Astrocyte (in vitro differentiated cells and primary cell): ENCODE measurements around the gene IRS1. TPM values are rescaled to one million over a fixed set of nuclear protein-coding genes. Genes with fewer than 3 reads are reported as not detected.

ENCODE experiments used
- DNase-seq: peaks from one replicate; pipeline ENCODE4 v3.0.0-alpha.2; 2010; ENCODE audit warnings: low read depth
- FAIRE-seq: peaks from 2 replicates; lab custom pipeline; 2011; peaks lifted over from hg19 to GRCh38; lab: Jason Lieb, UNC
- H2AFZ ChIP-seq: 2 replicates; pipeline ENCODE4 v1.6.0; 2012; ENCODE audit warnings: low read depth, low read length, inconsistent platforms
- H3K27ac ChIP-seq: 2 replicates; pipeline ENCODE4 v1.5.1; 2011; ENCODE audit warnings: low read depth, low read length, inconsistent platforms
- H3K27me3 ChIP-seq: 2 replicates; pipeline ENCODE4 v1.6.0; 2011; ENCODE audit warnings: low read length, inconsistent platforms; ENCODE audit not compliant: insufficient read depth
- H3K36me3 ChIP-seq: 2 replicates; pipeline ENCODE4 v1.5.1; 2011; ENCODE audit warnings: low read length, inconsistent platforms; ENCODE audit not compliant: insufficient read depth
- H3K4me1 ChIP-seq: 2 replicates; pipeline ENCODE4 v1.5.1; 2011; ENCODE audit warnings: low read length, inconsistent platforms; ENCODE audit not compliant: insufficient read depth
- H3K4me2 ChIP-seq: 2 replicates; pipeline ENCODE4 v1.6.0; 2012; ENCODE audit warnings: low read length, inconsistent platforms
- H3K4me3 ChIP-seq: 2 replicates; pipeline ENCODE4 v1.5.1; 2011; ENCODE audit warnings: low read depth, mild to moderate bottlenecking, low read length, inconsistent platforms; ENCODE audit not compliant: insufficient read depth
- H3K79me2 ChIP-seq: 2 replicates; pipeline ENCODE4 v1.6.0; 2012; ENCODE audit warnings: mild to moderate bottlenecking, low read length, inconsistent platforms; ENCODE audit not compliant: insufficient read depth
- H3K9ac ChIP-seq: 2 replicates; pipeline ENCODE4 v1.6.0; 2012; ENCODE audit warnings: mild to moderate bottlenecking, low read length, inconsistent platforms
- H3K9me3 ChIP-seq: 2 replicates; pipeline ENCODE4 v1.5.1; 2012; ENCODE audit warnings: low read depth, mild to moderate bottlenecking, low read length, inconsistent platforms; ENCODE audit not compliant: insufficient read depth
- H4K20me1 ChIP-seq: 2 replicates; pipeline ENCODE4 v1.6.0; 2012; ENCODE audit warnings: low read length, inconsistent platforms; ENCODE audit not compliant: insufficient read depth
- H3K27ac Mint-ChIP-seq: one replicate; pipeline ENCODE4 v1.8.0; 2021; ENCODE audit warnings: mild to moderate bottlenecking, mixed read lengths; ENCODE audit not compliant: unreplicated experiment
- H3K27me3 Mint-ChIP-seq: one replicate; pipeline ENCODE4 v1.8.0; 2021; ENCODE audit warnings: low read depth, mixed read lengths; ENCODE audit not compliant: unreplicated experiment
- H3K36me3 Mint-ChIP-seq: one replicate; pipeline ENCODE4 v1.8.0; 2021; ENCODE audit warnings: low read depth, mixed read lengths; ENCODE audit not compliant: unreplicated experiment
- H3K4me1 Mint-ChIP-seq: one replicate; pipeline ENCODE4 v1.8.0; 2021; ENCODE audit warnings: low read depth, mixed read lengths; ENCODE audit not compliant: unreplicated experiment
- H3K4me3 Mint-ChIP-seq: one replicate; pipeline ENCODE4 v1.8.0; 2021; ENCODE audit warnings: mild to moderate bottlenecking, moderate library complexity, mixed read lengths; ENCODE audit not compliant: unreplicated experiment
- H3K9me3 Mint-ChIP-seq: one replicate; pipeline ENCODE4 v1.8.0; 2021; ENCODE audit warnings: mild to moderate bottlenecking, mixed read lengths; ENCODE audit not compliant: unreplicated experiment
- EZH2 ChIP-seq: IDR thresholded peaks from 2 replicates; pipeline ENCODE4 v1.6.1; 2012; ENCODE audit warnings: mild to moderate bottlenecking, low read length, inconsistent platforms; ENCODE audit not compliant: insufficient read depth
- total RNA-seq: library from RNA; stranded (reverse); gene quantifications from 2 replicates; pipeline ENCODE4 v1.2.1, GENCODE V29; 2021
- TF ChIP-seq, protein P1 (sequence below): IDR thresholded peaks from 2 replicates; pipeline ENCODE4 v1.5.1; 2011; ENCODE audit warnings: low read depth, mild to moderate bottlenecking, inconsistent platforms, low read length, moderate library complexity; ENCODE audit not compliant: insufficient read depth

The IRS1 gene
- total RNA-seq, 1 donor from 2014 or later, result 45.0 TPM

DNA sequence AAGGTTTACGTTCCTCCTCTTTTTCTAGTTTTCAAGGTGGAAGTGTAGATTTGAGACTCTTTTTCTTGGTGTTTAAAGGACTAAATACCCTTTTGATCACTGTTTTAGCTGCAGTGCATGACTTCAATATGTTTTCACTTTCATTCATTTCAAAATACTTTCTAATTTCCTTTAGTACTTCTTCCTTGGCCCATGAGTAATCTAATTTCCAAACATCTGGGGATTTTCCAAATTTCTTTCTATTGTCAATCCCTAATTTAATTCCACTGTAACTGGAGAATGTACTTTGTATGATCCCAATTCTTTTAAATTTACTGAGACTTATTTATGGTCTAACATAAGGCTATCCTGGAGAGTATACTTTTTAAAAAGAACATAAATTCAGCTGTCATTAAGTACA lies 32.4 kb upstream of the IRS1 start:
- no peaks in the 10 kb centered on the region for H3K9me3 Mint-ChIP-seq
- Histone ChIP-seq H3K27me3 (no peaks in the 10 kb centered on the region), H3K9me3 (no peaks in the 10 kb centered on the region), H4K20me1 (no peaks in the 10 kb centered on the region), H3K27ac (no peak overlapping the region), H3K4me2 (no peak overlapping the region), H3K4me3 (no peak overlapping the region), H2AFZ (no peak overlapping the region), H3K4me1 (peaks cover 9% of the 10 kb centered on the region), H3K79me2 (no peaks in the 10 kb centered on the region), H3K36me3 (no peaks in the 10 kb centered on the region), H3K9ac (no peak overlapping the region)
- H3K4me3 Mint-ChIP-seq, result no peak overlapping the region
- TF ChIP-seq, protein P1, sequence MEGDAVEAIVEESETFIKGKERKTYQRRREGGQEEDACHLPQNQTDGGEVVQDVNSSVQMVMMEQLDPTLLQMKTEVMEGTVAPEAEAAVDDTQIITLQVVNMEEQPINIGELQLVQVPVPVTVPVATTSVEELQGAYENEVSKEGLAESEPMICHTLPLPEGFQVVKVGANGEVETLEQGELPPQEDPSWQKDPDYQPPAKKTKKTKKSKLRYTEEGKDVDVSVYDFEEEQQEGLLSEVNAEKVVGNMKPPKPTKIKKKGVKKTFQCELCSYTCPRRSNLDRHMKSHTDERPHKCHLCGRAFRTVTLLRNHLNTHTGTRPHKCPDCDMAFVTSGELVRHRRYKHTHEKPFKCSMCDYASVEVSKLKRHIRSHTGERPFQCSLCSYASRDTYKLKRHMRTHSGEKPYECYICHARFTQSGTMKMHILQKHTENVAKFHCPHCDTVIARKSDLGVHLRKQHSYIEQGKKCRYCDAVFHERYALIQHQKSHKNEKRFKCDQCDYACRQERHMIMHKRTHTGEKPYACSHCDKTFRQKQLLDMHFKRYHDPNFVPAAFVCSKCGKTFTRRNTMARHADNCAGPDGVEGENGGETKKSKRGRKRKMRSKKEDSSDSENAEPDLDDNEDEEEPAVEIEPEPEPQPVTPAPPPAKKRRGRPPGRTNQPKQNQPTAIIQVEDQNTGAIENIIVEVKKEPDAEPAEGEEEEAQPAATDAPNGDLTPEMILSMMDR, result no peak
- TF ChIP-seq EZH2, result no peak
- no peak overlapping the region for H3K27ac Mint-ChIP-seq
- H3K36me3 Mint-ChIP-seq, result no peaks in the 10 kb centered on the region
- peaks cover 2% of the 10 kb centered on the region for H3K4me1 Mint-ChIP-seq
- no peak for FAIRE-seq
- no peaks in the 10 kb centered on the region for H3K27me3 Mint-ChIP-seq
- no peak for DNase-seq

DNA sequence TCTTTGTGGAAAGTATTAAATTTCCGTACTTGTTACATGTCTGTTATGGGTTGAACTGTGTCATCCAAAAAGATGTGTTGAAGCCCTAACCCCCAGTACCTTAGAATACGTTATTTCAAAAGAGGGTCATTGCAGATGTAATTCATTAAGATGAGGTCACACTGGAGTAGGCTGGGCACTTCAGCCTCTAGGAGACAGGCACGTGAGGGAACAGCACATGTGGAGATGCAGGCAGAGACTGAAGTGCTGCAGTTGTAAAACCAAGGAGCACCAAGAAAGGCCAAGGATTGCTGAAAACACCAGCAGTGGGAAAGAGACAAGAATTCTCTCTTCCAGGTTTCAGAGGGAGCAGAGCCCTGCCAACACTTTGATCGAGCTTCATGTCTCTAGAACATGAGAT lies 31.6 kb upstream of the IRS1 start:
- H3K4me1 Mint-ChIP-seq, result no peaks in the 10 kb centered on the region
- no peaks in the 10 kb centered on the region for H3K36me3 ChIP-seq
- H3K27me3 Mint-ChIP-seq, result no peaks in the 10 kb centered on the region

More for the DNA sequence above, 31.6 kb upstream of the IRS1 start:
- H3K9me3 Mint-ChIP-seq, result no peaks in the 10 kb centered on the region
- H3K9me3 ChIP-seq, result no peaks in the 10 kb centered on the region
- H3K36me3 Mint-ChIP-seq, result no peaks in the 10 kb centered on the region
- no peak overlapping the region for H2AFZ ChIP-seq
- H3K4me1 ChIP-seq, result peaks cover 5% of the 10 kb centered on the region
- H3K27me3 ChIP-seq, result no peaks in the 10 kb centered on the region
- H4K20me1 ChIP-seq, result no peaks in the 10 kb centered on the region
- no peak overlapping the region for H3K27ac Mint-ChIP-seq
- H3K79me2 ChIP-seq, result no peaks in the 10 kb centered on the region
- no peak overlapping the region for H3K4me3 ChIP-seq
- no peak overlapping the region for H3K4me3 Mint-ChIP-seq
- DNase-seq (no peak), FAIRE-seq (no peak)
- H3K4me2 ChIP-seq, result no peak overlapping the region
- H3K27ac ChIP-seq, result no peak overlapping the region
- TF ChIP-seq, protein P1, result no peak
- TF ChIP-seq EZH2, result no peak
- H3K9ac ChIP-seq, result no peak overlapping the region
